GM12891 (cell line): Measurements from ENCODE around the gene FSTL5.

Source experiments
- PAX5 ChIP-seq: IDR thresholded peaks from 2 replicates; pipeline ENCODE4 v1.6.1; 2011; ENCODE audit warnings: low read length, moderate library complexity, mild to moderate bottlenecking; ENCODE audit not compliant: insufficient read depth, severe bottlenecking
- POLR2A ChIP-seq: IDR thresholded peaks from 2 replicates; pipeline ENCODE4 v1.6.1; 2011; ENCODE audit warnings: low read depth, low read length, control low read depth
- POLR2AphosphoS5 ChIP-seq: IDR thresholded peaks from 2 replicates; pipeline ENCODE4 v1.6.1; 2011; ENCODE audit warnings: low read depth, low read length, control low read depth
- SPI1 ChIP-seq: IDR thresholded peaks from 2 replicates; pipeline ENCODE4 v1.6.1; 2011; ENCODE audit warnings: low read depth, low read length, control low read depth
- TAF1 ChIP-seq: IDR thresholded peaks from 2 replicates; pipeline ENCODE4 v1.6.1; 2011; ENCODE audit warnings: low read depth, low read length, control low read depth

DNA sequence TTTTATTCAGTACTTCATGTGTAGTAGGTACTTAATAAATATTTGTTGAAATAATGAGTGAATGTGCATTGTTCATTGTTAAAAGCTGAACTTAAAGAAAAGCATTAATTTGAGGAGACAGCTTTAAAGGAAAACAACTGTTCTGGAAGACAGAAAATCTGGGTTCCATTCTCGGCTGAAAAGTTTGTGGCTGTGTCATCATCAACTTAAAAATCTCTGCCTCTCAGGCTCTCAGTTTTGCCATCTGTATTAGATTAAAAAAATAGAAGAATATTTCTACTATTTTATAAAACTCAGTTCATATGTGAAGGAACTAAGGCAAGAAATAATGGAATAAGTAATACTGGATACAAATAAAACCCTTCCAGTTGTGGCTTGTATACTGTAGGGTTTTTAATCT is 62.5 kb downstream of the FSTL5 start:
- TF ChIP-seq POLR2AphosphoS5 (no peak), PAX5 (no peak), POLR2A (no peak), TAF1 (no peak), SPI1 (no peak)
